IMR-90 (cell line): ENCODE measurements around the gene FOXN3. TPM values are rescaled to one million over a fixed set of nuclear protein-coding genes. Genes with fewer than 3 reads are reported as not detected.

Source experiments
- ATAC-seq: fragments of 200-7000 bp; cut with Tn5 transposase; 2 replicates; pipeline ENCODE4 v1.9.1; 2020; ENCODE audit warnings: low read depth, mild to moderate bottlenecking, moderate library complexity
- BruUV-seq: library from RNA; stranded (reverse); fragments of 400-500 nt; replicated peaks from 2 replicates; lab custom pipeline; 2021; lab: Mats Ljungman, UMichigan
- CTCF ChIA-PET: fragments of 300-600 bp; formaldehyde crosslinking; extraction: SDS; loops from one replicate; lab custom pipeline; 2021; ENCODE audit warnings: antibody characterized with exemption; lab: Yijun Ruan, JAX
- POLR2A ChIA-PET: fragments of 300-600 bp; sonication (Branson Sonifier 250); formaldehyde crosslinking; loops from one replicate; lab custom pipeline; 2022; ENCODE audit warnings: antibody characterized with exemption; ENCODE audit not compliant: unreplicated experiment; lab: Charles Lee
- DNase-seq: peaks from one replicate; pipeline ENCODE4 v3.0.0; 2013
- H2AFZ ChIP-seq: replicated peaks from 2 replicates; pipeline ENCODE3; 2013; ENCODE audit warnings: low read length, mild to moderate bottlenecking; ENCODE audit not compliant: poor library complexity
- H2AK5ac ChIP-seq: 2 replicates; pipeline ENCODE4 v1.6.1; 2013; ENCODE audit warnings: low read depth, low read length, inconsistent platforms
- H2AK9ac ChIP-seq: replicated peaks from 2 replicates; pipeline ENCODE3; 2013; ENCODE audit warnings: mild to moderate bottlenecking, low read depth, low read length, moderate library complexity; ENCODE audit not compliant: poor library complexity
- H2BK120ac ChIP-seq: 2 replicates; pipeline ENCODE4 v1.6.1; 2013; ENCODE audit warnings: low read depth, low read length, inconsistent platforms
- H2BK15ac ChIP-seq: 3 replicates; pipeline ENCODE4 v1.6.1; 2013; ENCODE audit warnings: low read depth, low read length, inconsistent platforms
- H2BK20ac ChIP-seq: 2 replicates; pipeline ENCODE4 v1.6.1; 2013; ENCODE audit warnings: low read depth, mild to moderate bottlenecking, inconsistent platforms, low read length, moderate library complexity
- H2BK5ac ChIP-seq: 2 replicates; pipeline ENCODE4 v1.6.1; 2013; ENCODE audit warnings: mild to moderate bottlenecking, low read depth, low read length, inconsistent platforms; ENCODE audit not compliant: poor library complexity, severe bottlenecking
- H3K14ac ChIP-seq: replicated peaks from 2 replicates; pipeline ENCODE4 v1.6.1; 2013; ENCODE audit warnings: low read depth, low read length, inconsistent platforms
- H3K18ac ChIP-seq: 2 replicates; pipeline ENCODE4 v1.6.1; 2013; ENCODE audit warnings: low read depth, low read length, control low read depth
- H3K23ac ChIP-seq: 2 replicates; pipeline ENCODE4 v1.6.1; 2013; ENCODE audit warnings: low read depth, low read length, inconsistent platforms
- H3K27ac ChIP-seq: 2 replicates; pipeline ENCODE4 v1.5.1; 2013; ENCODE audit warnings: mild to moderate bottlenecking, control low read depth, low read length; ENCODE audit not compliant: insufficient read depth
- H3K27me3 ChIP-seq: 2 replicates; pipeline ENCODE4 v1.6.1; 2013; ENCODE audit warnings: low read length; ENCODE audit not compliant: control insufficient read depth, insufficient read depth
- H3K36me3 ChIP-seq: 2 replicates; pipeline ENCODE4 v1.6.1; 2013; ENCODE audit warnings: low read length, mixed read lengths; ENCODE audit not compliant: control insufficient read depth, insufficient read depth
- H3K4ac ChIP-seq: 2 replicates; pipeline ENCODE4 v1.6.1; 2013; ENCODE audit warnings: low read depth, low read length, inconsistent platforms
- H3K4me1 ChIP-seq: 2 replicates; pipeline ENCODE4 v1.6.1; 2013; ENCODE audit warnings: low read length, mixed read lengths; ENCODE audit not compliant: control insufficient read depth, insufficient read depth
- H3K4me2 ChIP-seq: 2 replicates; pipeline ENCODE4 v1.6.1; 2013; ENCODE audit warnings: low read depth, mild to moderate bottlenecking, control low read depth, low read length, moderate library complexity
- H3K4me3 ChIP-seq: 2 replicates; pipeline ENCODE4 v1.5.1; 2013; ENCODE audit warnings: low read depth, mild to moderate bottlenecking, control low read depth, low read length, moderate library complexity; ENCODE audit not compliant: insufficient read depth
- H3K56ac ChIP-seq: 2 replicates; pipeline ENCODE4 v1.6.1; 2013; ENCODE audit warnings: low read length, inconsistent platforms; ENCODE audit not compliant: insufficient read depth; ENCODE audit errors: extremely low read depth
- H3K79me1 ChIP-seq, 2 experiments: 2 replicates each; pipeline ENCODE4 v1.6.1; 2013; ENCODE audit warnings: low read length in 2 of 2, inconsistent platforms in 1 of 2, low read depth in 1 of 2
- H3K9ac ChIP-seq: 2 replicates; pipeline ENCODE4 v1.6.1; 2013; ENCODE audit warnings: low read depth, low read length, control low read depth
- H3K9me1 ChIP-seq: 2 replicates; pipeline ENCODE4 v1.6.1; 2013; ENCODE audit warnings: low read length, inconsistent platforms; ENCODE audit not compliant: insufficient read depth
- H3K9me3 ChIP-seq: 2 replicates; pipeline ENCODE4 v1.6.1; 2013; ENCODE audit warnings: low read length; ENCODE audit not compliant: control insufficient read depth, insufficient read depth
- H4K20me1 ChIP-seq: 2 replicates; pipeline ENCODE4 v1.6.1; 2013; ENCODE audit warnings: low read length, inconsistent platforms; ENCODE audit not compliant: insufficient read depth
- H4K5ac ChIP-seq: 2 replicates; pipeline ENCODE4 v1.6.1; 2013; ENCODE audit warnings: mild to moderate bottlenecking, low read depth, low read length, control low read depth
- H4K8ac ChIP-seq, 2 experiments: 2 replicates each; pipeline ENCODE4 v1.6.1; 2013; ENCODE audit warnings: low read depth in 2 of 2, low read length in 2 of 2, control low read depth in 1 of 2, inconsistent platforms in 1 of 2
- H4K91ac ChIP-seq: 2 replicates; pipeline ENCODE4 v1.6.1; 2013; ENCODE audit warnings: low read depth, low read length, inconsistent platforms; ENCODE audit not compliant: insufficient read depth
- BHLHE40 ChIP-seq: fragments of 150-350 bp; IDR thresholded peaks from 2 replicates; pipeline ENCODE4 v1.6.1; 2016; ENCODE audit warnings: mild to moderate bottlenecking, low read depth, low read length
- CHD1 ChIP-seq: IDR thresholded peaks from 2 replicates; pipeline ENCODE4 v1.6.1; 2012; ENCODE audit warnings: low read depth, low read length, improper control_type of control experiment
- NFE2L2 ChIP-seq: fragments of 150-350 bp; IDR thresholded peaks from 2 replicates; pipeline ENCODE4 v1.6.1; 2016; ENCODE audit warnings: low read depth, mild to moderate bottlenecking, low read length
- POLR2A ChIP-seq: IDR thresholded peaks from 2 replicates; pipeline ENCODE4 v1.6.1; 2012; ENCODE audit warnings: mild to moderate bottlenecking, low read depth, low read length
- WGBS, 2 experiments: methylation state at CpG; one replicate each; pipeline versions ENCODE4 v1.1.5 to v1.1.7; 2013; ENCODE audit warnings: missing lambda C conversion rate in 2 of 2; ENCODE audit not compliant: insufficient read length in 1 of 2; ENCODE audit errors: extremely low coverage in 2 of 2; 5-methylcytosine and 5-hydroxymethylcytosine counted together
- dilution Hi-C: fragments of 300-500 bp; cut with HindIII; formaldehyde crosslinking; loops from one replicate; pipeline ENCODE4 v1.14.3; 2018; ENCODE audit warnings: low sequenced_read_pairs; ENCODE audit not compliant: unreplicated experiment
- in situ Hi-C: fragments of 300-500 bp; cut with MboI; formaldehyde crosslinking; loops from 3 replicates; pipeline ENCODE4 v1.14.3; 2019; ENCODE audit warnings: low sequenced_read_pairs, inconsistent platforms, mixed read lengths
- intact Hi-C: fragments of 100-400 bp; cut with micrococcal nuclease; formaldehyde crosslinking; loops from 2 replicates; pipeline ENCODE4 v1.10.0; 2022
- polyA plus RNA-seq, 3 experiments: library from polyadenylated mRNA; depleted of rRNA; stranded (reverse); fragments of >200 nt; gene quantifications; 2 replicates each; pipeline ENCODE4 v1.2.3, GENCODE V29; 2012; ENCODE audit warnings: low replicate concordance in 1 of 3
- total RNA-seq: library from RNA; depleted of rRNA; stranded (reverse); fragments of >200 nt; gene quantifications from 2 replicates; pipeline ENCODE4 v1.2.3, GENCODE V29; 2012
- TF ChIP-seq, protein P1 (sequence below): fragments of 150-350 bp; IDR thresholded peaks from 2 replicates; pipeline ENCODE4 v1.6.1; 2016; ENCODE audit warnings: low read depth, mild to moderate bottlenecking, low read length, moderate library complexity, borderline replicate concordance

FOXN3 gene
- total and polyA plus RNA-seq, 2 of the 4 experiments (the other 2 are of a cell fraction) = 22.6 to 33.7 TPM

DNA sequence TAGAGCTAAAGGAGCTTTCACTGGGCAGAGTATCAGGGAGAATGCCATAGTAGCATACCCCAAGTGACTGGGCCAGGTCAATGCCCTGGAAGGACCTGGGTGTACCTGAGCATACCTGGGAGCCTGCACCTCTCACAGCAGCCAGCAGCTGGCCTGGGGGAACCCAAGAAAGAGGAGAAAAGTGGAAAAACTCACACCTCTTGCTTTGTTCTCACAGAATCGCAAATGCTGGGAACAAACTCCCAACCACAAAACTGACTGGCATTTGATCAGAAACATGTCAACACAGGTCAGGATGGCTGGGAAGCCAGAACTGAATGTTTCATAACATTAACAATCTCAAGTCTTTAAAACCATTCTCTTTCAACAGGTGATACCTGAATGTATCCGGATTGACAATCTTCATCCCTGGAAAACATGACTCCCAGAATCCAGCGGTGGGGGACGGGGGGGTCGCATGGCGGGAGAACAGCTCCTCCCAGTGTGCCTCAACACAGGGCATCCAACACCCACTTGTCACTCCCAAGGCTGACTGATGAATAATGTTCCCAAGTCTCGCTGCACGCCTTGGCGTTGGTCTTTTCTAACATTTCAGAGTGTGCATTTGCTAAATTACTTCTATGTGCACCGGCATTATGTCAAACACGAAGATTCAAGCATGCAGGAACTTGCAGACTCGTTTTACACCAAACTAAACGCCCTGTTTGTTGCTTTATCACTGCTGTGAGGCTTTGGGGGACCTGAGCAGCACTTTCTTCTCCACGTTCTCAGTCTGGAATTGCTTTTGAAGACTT lies 7.9 kb downstream of the FOXN3 start:
- Histone ChIP-seq H2BK120ac (no peak overlapping the region), H3K27ac (no peak overlapping the region), H2AK5ac (no peak overlapping the region), H3K36me3 (peaks cover 35% of the 10 kb centered on the region), H4K8ac (no peak overlapping the region), H3K4me3 (no peak overlapping the region), H3K27me3 (no peaks in the 10 kb centered on the region), H2AK9ac (no peak overlapping the region), H3K9ac (no peak overlapping the region), H3K14ac (no peak overlapping the region), H3K56ac (no peak overlapping the region), H4K5ac (no peak overlapping the region), H4K20me1 (peaks cover 45% of the 10 kb centered on the region), H3K79me1 (peaks cover 28 to 90% of the 10 kb centered on the region in 2 experiments), H3K23ac (no peak overlapping the region), H2AFZ (no peak overlapping the region), H2BK15ac (no peak overlapping the region), H3K9me1 (peaks cover 16% of the 10 kb centered on the region), H3K4ac (no peak overlapping the region), H3K4me2 (no peak overlapping the region), H3K9me3 (no peaks in the 10 kb centered on the region), H2BK20ac (no peak overlapping the region), H4K91ac (no peak overlapping the region), H3K18ac (no peak overlapping the region), H3K4me1 (peaks cover 8% of the 10 kb centered on the region), H2BK5ac (no peak overlapping the region)
- TF ChIP-seq CHD1 (no peak), POLR2A (no peak), BHLHE40 (no peak), NFE2L2 (no peak)
- TF ChIP-seq, protein P1, sequence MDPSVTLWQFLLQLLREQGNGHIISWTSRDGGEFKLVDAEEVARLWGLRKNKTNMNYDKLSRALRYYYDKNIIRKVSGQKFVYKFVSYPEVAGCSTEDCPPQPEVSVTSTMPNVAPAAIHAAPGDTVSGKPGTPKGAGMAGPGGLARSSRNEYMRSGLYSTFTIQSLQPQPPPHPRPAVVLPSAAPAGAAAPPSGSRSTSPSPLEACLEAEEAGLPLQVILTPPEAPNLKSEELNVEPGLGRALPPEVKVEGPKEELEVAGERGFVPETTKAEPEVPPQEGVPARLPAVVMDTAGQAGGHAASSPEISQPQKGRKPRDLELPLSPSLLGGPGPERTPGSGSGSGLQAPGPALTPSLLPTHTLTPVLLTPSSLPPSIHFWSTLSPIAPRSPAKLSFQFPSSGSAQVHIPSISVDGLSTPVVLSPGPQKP = no peak
- BruUV-seq = no TSS peak
- in situ Hi-C loops (no loop called here), intact Hi-C loops (no loop called here), dilution Hi-C loops (no loop called here)
- ChIA-PET CTCF (interaction anchor here (1.0 kb wide), 1 partner anchor 67 kb away, joined by 3 read pairs; no protein-coding TSS in a partner anchor), POLR2A (no interaction called here)
- DNase-seq = no peak
- WGBS, 2 experiments = 78% methylated on average over 7 of the region's 14 CpGs; no CpG with 5 or more reads in 1 of the 2 experiments
- ATAC-seq = no peak
